SK-N-MC (cell line): ENCODE data around the gene PTCH2.

Experiments used
- EZH2 ChIP-seq: fragments of 200-600 bp; sonication (generic); IDR thresholded peaks from one replicate; pipeline ENCODE4 v1.6.1; 2017; ENCODE audit warnings: antibody characterized with exemption
- POLR2AphosphoS5 ChIP-seq: IDR thresholded peaks from 2 replicates; pipeline ENCODE4 v1.6.1; 2012; ENCODE audit warnings: mild to moderate bottlenecking, low read depth, low read length, borderline replicate concordance

DNA sequence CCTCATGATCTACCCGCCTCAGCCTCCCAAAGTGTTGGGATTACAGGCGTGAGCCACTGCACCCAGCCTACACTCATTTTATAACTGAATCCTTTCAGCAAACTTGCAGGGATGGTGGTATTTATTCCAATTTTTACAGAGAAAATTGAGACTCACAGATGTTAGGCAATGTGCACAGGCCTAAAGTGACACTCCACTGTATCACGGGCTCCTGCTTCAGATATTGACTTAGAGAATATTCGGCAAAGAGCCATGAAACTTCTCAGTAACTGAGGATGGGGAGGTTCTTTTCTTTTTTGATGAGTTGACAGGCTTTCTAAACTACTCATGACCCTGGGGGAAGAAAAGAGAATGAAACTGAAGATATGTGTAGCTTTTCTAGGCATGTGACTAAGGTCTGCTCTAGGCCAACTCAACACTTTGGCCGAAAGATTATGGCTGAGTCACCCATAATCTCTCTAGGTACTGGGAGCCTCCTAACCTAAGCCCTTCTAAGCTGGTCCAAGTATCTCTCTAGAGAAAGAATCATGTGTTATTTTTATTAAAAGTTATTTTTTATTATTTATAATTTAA is 19.9 kb upstream of the PTCH2 start:
- TF ChIP-seq EZH2 (no peak), POLR2AphosphoS5 (no peak)
